Measurements from ENCODE around the gene KLHL14.

GRCh38 chr18:32634876-32635431, 137.9 kb downstream of the KLHL14 start:
- no peak for TF ChIP-seq CTCF (IDR thresholded peaks at IDR 0.05)
- TF ChIP-seq POLR2A (IDR thresholded peaks at IDR 0.05) = no peak

Data from Peyer's patch (tissue), 4 donors.